ENCODE results near the gene VSIR. TPM values are rescaled to one million over a fixed set of nuclear protein-coding genes. Genes with fewer than 3 reads are reported as not detected.

The VSIR gene
- total RNA-seq, 4 donors from 2014 or later, result 34.1 to 51.7 (median 44.8) TPM

DNA sequence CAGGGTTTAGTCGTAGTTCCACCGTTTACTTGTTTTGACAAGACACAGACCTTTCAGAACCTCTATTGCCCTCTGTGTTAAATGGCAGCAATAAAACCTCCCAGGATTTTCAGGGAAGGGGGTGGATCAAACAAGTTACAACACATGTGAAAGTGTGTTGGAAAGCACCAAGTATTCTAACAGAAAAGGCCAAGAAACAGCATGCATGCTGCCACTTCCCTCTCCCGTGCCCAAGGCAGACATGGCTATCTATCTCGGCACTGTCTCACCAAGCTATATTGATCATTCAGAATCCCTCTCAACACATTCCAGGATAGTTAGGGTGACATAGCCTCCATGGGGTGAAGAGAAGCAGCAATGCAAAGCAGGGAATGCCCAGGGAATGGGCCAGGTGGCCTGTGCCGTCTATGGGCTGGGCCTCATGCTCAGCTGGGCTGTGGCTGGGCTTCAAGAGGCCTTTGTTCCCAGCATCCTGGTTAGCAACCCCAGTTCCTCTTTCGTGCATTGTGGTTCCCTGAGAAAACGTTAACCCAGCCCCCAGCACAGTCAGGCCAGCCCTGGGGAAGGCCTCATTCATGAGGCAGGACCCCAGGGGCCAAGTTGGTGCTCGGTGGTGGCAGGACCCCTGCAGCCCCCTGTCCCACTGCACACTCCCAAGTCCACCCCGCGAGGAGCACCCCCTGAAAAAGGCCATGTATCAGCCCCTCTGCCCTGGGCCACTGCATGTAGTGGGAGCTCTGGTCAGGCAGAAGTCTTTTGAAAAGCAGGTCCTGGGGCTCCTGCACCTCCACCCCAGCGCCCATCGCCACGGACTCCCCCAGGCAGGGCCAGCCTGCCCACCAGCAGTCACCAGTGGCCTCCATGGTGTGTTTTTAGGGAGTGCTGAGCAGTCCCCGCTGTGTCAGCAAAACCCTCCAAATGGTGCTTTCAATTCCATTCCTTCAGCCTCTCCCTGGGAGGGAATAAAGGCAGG, 25.5 kb downstream of the VSIR start:
- H3K9me3 ChIP-seq, result no peaks in the 10 kb centered on the region
- no peaks in the 10 kb centered on the region for H3K27me3 ChIP-seq
- H3K36me3 ChIP-seq, result peaks cover 14 to 33% (median 20%) of the 10 kb centered on the region in 3 donors
- DNase-seq, result peak; percentile 32
- TF ChIP-seq, protein P1, sequence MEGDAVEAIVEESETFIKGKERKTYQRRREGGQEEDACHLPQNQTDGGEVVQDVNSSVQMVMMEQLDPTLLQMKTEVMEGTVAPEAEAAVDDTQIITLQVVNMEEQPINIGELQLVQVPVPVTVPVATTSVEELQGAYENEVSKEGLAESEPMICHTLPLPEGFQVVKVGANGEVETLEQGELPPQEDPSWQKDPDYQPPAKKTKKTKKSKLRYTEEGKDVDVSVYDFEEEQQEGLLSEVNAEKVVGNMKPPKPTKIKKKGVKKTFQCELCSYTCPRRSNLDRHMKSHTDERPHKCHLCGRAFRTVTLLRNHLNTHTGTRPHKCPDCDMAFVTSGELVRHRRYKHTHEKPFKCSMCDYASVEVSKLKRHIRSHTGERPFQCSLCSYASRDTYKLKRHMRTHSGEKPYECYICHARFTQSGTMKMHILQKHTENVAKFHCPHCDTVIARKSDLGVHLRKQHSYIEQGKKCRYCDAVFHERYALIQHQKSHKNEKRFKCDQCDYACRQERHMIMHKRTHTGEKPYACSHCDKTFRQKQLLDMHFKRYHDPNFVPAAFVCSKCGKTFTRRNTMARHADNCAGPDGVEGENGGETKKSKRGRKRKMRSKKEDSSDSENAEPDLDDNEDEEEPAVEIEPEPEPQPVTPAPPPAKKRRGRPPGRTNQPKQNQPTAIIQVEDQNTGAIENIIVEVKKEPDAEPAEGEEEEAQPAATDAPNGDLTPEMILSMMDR (IDR thresholded peaks at IDR 0.05), result no peak
- no peak for TF ChIP-seq POLR2A (IDR thresholded peaks at IDR 0.05)
- intact Hi-C loops (cut with DNase I), result no loop called here
- H3K4me3 ChIP-seq, result no peak overlapping the region
- peak overlapping the region; percentile 72 to 91 (median 86) for H3K27ac ChIP-seq
- peaks cover 43 to 97% (median 65%) of the 10 kb centered on the region in 3 donors for H3K4me1 ChIP-seq
- 28 to 42% methylated on average over 8 to 9 of the region's 14 CpGs for WGBS, 2 donors

GRCh38 chr10:71747039-71747531, 26.2 kb downstream of the VSIR start:
- Histone ChIP-seq H3K4me1 (peaks cover 42 to 98% (median 66%) of the 10 kb centered on the region in 3 donors), H3K27ac (peak overlapping the region; percentile 72 to 91 (median 86)), H3K27me3 (no peaks in the 10 kb centered on the region), H3K36me3 (peaks cover 14 to 26% (median 15%) of the 10 kb centered on the region in 3 donors), H3K4me3 (no peak overlapping the region), H3K9me3 (no peaks in the 10 kb centered on the region)
- TF ChIP-seq, protein P1 (IDR thresholded peaks at IDR 0.05), result no peak
- TF ChIP-seq POLR2A (IDR thresholded peaks at IDR 0.05), result no peak
- no peak for DNase-seq
- 0 to 50% methylated on average over 1 to 2 of the region's 2 CpGs for WGBS, 2 donors
- intact Hi-C loops (cut with DNase I), result no loop called here

DNA sequence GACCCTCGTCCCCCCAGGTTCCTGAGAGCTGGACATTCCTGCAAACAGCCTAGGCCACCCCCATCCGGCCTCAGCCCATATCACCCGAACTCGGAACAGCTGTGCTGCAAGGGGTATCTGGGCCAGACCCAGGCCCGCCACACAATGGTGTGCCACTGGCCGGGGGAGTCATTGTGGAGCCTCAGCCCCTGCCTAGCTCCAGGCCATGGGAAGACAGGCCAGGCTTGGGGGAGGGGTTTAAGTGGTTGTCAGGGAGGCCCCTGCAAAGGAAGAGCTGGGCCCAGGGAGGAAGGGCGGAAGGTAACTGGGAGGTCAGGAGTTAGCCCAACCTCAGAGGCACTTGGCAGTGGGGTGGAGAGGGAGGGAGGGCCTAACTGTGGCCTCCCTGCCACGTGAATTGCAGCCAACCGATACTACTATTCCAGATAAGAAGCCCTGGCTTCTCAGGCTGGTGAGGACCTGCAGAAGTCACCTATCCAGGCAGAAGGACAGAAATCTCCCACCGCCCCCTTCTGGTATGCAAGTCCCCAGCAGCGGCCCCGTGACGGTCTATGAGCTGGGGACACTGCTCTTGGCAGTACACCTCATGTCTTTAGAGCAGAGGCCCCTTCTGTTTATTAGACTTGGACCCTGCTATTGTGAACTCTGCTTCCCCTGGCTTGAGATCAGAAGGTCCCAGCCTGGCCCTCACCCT, 26.8 kb downstream of the VSIR start:
- peaks cover 42 to 98% (median 65%) of the 10 kb centered on the region in 3 donors for H3K4me1 ChIP-seq
- no peak overlapping the region for H3K4me3 ChIP-seq
- H3K36me3 ChIP-seq, result peaks cover 9 to 20% (median 11%) of the 10 kb centered on the region in 3 donors
- no peaks in the 10 kb centered on the region for H3K9me3 ChIP-seq
- no peak for TF ChIP-seq POLR2A (IDR thresholded peaks at IDR 0.05)
- TF ChIP-seq, protein P1 (IDR thresholded peaks at IDR 0.05), result no peak
- WGBS, 2 donors, result 52 to 63% methylated on average over 6 to 10 of the region's 13 CpGs
- peak overlapping the region; percentile 72 to 91 (median 86) for H3K27ac ChIP-seq
- H3K27me3 ChIP-seq, result no peaks in the 10 kb centered on the region
- intact Hi-C loops (cut with DNase I), result no loop called here
- DNase-seq, result no peak

DNA sequence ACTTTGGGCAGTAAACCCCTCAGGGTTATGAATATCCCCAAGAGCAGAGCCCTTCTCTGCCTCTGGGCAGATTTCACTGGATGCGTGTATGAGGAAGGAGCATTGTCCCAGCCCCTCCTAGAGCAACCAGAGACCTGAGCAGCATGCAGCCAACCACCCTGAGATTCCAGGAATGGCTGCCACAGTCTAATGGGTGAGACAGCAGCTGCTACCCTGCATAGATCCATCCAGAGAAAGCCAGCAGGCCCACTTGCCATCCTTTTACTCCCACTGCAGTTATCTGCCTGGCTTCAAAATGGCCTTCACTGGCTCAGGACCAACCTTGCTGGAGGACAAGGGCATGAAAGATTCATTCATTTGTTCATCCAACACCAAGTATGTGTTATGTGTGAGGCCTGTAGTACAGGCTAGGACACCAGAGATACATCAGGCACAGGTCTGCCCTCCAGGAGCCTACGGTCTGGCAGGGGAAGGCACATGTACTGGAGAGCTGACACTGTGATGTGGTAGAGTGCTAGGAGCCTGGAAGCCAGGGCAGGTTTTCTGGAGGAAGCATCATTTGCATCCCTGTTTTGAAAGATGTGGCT, 27.6 kb downstream of the VSIR start:
- intact Hi-C loops (cut with DNase I), result no loop called here
- WGBS, 2 donors, result 72 to 100% methylated on average over 1 to 2 of the region's 2 CpGs
- TF ChIP-seq POLR2A (IDR thresholded peaks at IDR 0.05), result no peak
- TF ChIP-seq, protein P1 (IDR thresholded peaks at IDR 0.05), result no peak
- no peak for DNase-seq
- no peaks in the 10 kb centered on the region for H3K9me3 ChIP-seq
- H3K4me3 ChIP-seq, result no peak overlapping the region
- peaks cover 4 to 12% (median 7%) of the 10 kb centered on the region in 3 donors for H3K36me3 ChIP-seq
- H3K4me1 ChIP-seq, result peaks cover 42 to 100% (median 66%) of the 10 kb centered on the region in 3 donors
- peak overlapping the region; percentile 72 to 91 (median 86) for H3K27ac ChIP-seq
- no peaks in the 10 kb centered on the region for H3K27me3 ChIP-seq
